ENCODE data around the gene FBXO27.
"Not testable (repeated sequence)": the region's sequence is repeated elsewhere in the genome, so short reads cannot be mapped to it uniquely, and the experiment has no call there.

The FBXO27 gene

GRCh38 chr19:39001041-39001440, 31.3 kb downstream of the FBXO27 start:
- Histone ChIP-seq H3K18ac (ENCODE audit: low read length) (no peak overlapping the region), H3K4ac (ENCODE audit: low read depth, low read length) (no peak overlapping the region), H2BK120ac (ENCODE audit: insufficient read depth, low read length, poor library complexity) (no peak overlapping the region), H3K9ac (ENCODE audit: low read length) (no peak overlapping the region), H4K91ac (ENCODE audit: low read depth, low read length) (no peak overlapping the region), H3K27me3 (ENCODE audit: insufficient read depth, low read length) (no peaks in the 10 kb centered on the region), H2AFZ (ENCODE audit: insufficient read depth, low read length, poor library complexity) (no peak overlapping the region), H4K8ac (ENCODE audit: low read depth, low read length) (no peak overlapping the region), H3K79me2 (ENCODE audit: control insufficient read depth, insufficient read depth, low read length, poor library complexity) (no peaks in the 10 kb centered on the region), H3K4me2 (ENCODE audit: low read length) (no peak overlapping the region), H2BK5ac (ENCODE audit: low read depth, low read length, poor library complexity) (no peak overlapping the region), H2BK12ac (ENCODE audit: low read length) (no peak overlapping the region), H3K4me3 (ENCODE audit: low read depth, low read length) (no peak overlapping the region), H3K27ac (ENCODE audit: low read depth, low read length) (no peak overlapping the region), H3K36me3 (ENCODE audit: control insufficient read depth in 1 of 2, insufficient read depth in 2 of 2, low read length in 2 of 2) (no peaks in the 10 kb centered on the region), H3K9me3 (ENCODE audit: insufficient read depth, low read depth, low read length) (no peaks in the 10 kb centered on the region), H3K79me1 (ENCODE audit: low read length) (no peaks in the 10 kb centered on the region), H2AK5ac (ENCODE audit: low read length) (no peak overlapping the region), H3K4me1 (ENCODE audit: control insufficient read depth in 1 of 2, insufficient read depth in 2 of 2, low read length in 2 of 2) (no peaks in the 10 kb centered on the region), H3K23ac (ENCODE audit: low read length) (no peak overlapping the region), H3K14ac (ENCODE audit: low read length) (no peak overlapping the region), H4K12ac (ENCODE audit: low read depth, low read length) (no peak overlapping the region)
- WGBS (ENCODE audit: extremely low coverage, insufficient coverage, insufficient read length), result no CpG with 5 or more reads among the region's 7 CpGs
- DNase-seq, result no peak

GRCh38 chr19:38997576-38997975, 34.8 kb downstream of the FBXO27 start:
- not testable (repeated sequence) for H3K4me2 ChIP-seq (ENCODE audit: low read length); H4K8ac ChIP-seq (ENCODE audit: low read depth, low read length); H3K9me3 ChIP-seq (ENCODE audit: insufficient read depth, low read depth, low read length); H3K36me3 ChIP-seq (ENCODE audit: control insufficient read depth in 1 of 2, insufficient read depth in 2 of 2, low read length in 2 of 2); H3K9ac ChIP-seq (ENCODE audit: low read length); H3K27ac ChIP-seq (ENCODE audit: low read depth, low read length); DNase-seq; H3K4me3 ChIP-seq (ENCODE audit: low read depth, low read length); H3K4ac ChIP-seq (ENCODE audit: low read depth, low read length); H3K4me1 ChIP-seq (ENCODE audit: control insufficient read depth in 1 of 2, insufficient read depth in 2 of 2, low read length in 2 of 2); H3K23ac ChIP-seq (ENCODE audit: low read length); H2AK5ac ChIP-seq (ENCODE audit: low read length); H2AFZ ChIP-seq (ENCODE audit: insufficient read depth, low read length, poor library complexity); H2BK5ac ChIP-seq (ENCODE audit: low read depth, low read length, poor library complexity); H3K27me3 ChIP-seq (ENCODE audit: insufficient read depth, low read length); H3K79me1 ChIP-seq (ENCODE audit: low read length); H4K12ac ChIP-seq (ENCODE audit: low read depth, low read length); H3K14ac ChIP-seq (ENCODE audit: low read length); H3K18ac ChIP-seq (ENCODE audit: low read length); H2BK120ac ChIP-seq (ENCODE audit: insufficient read depth, low read length, poor library complexity); H3K79me2 ChIP-seq (ENCODE audit: control insufficient read depth, insufficient read depth, low read length, poor library complexity); H4K91ac ChIP-seq (ENCODE audit: low read depth, low read length); H2BK12ac ChIP-seq (ENCODE audit: low read length)
- WGBS (ENCODE audit: extremely low coverage, insufficient coverage, insufficient read length), result no CpG with 5 or more reads among the region's 3 CpGs

- no peaks in the 10 kb centered on the region for H3K79me1 ChIP-seq (ENCODE audit: low read length)
- H2BK12ac ChIP-seq (ENCODE audit: low read length), result no peak overlapping the region
- no peaks in the 10 kb centered on the region for H3K27me3 ChIP-seq (ENCODE audit: insufficient read depth, low read length)
- no peak overlapping the region for H3K23ac ChIP-seq (ENCODE audit: low read length)
- no peak overlapping the region for H3K4ac ChIP-seq (ENCODE audit: low read depth, low read length)
- H3K9me3 ChIP-seq (ENCODE audit: insufficient read depth, low read depth, low read length), result no peaks in the 10 kb centered on the region
- H3K79me2 ChIP-seq (ENCODE audit: control insufficient read depth, insufficient read depth, low read length, poor library complexity), result no peaks in the 10 kb centered on the region
- no peaks in the 10 kb centered on the region for H3K36me3 ChIP-seq (ENCODE audit: control insufficient read depth in 1 of 2, insufficient read depth in 2 of 2, low read length in 2 of 2)
- no CpG with 5 or more reads among the region's 3 CpGs for WGBS (ENCODE audit: extremely low coverage, insufficient coverage, insufficient read length)
- H3K4me2 ChIP-seq (ENCODE audit: low read length), result no peak overlapping the region
- peaks cover 3% of the 10 kb centered on the region in 2 experiments for H3K4me1 ChIP-seq (ENCODE audit: control insufficient read depth in 1 of 2, insufficient read depth in 2 of 2, low read length in 2 of 2)
- H2BK5ac ChIP-seq (ENCODE audit: low read depth, low read length, poor library complexity), result no peak overlapping the region
- no peak overlapping the region for H3K4me3 ChIP-seq (ENCODE audit: low read depth, low read length)
- no peak overlapping the region for H3K14ac ChIP-seq (ENCODE audit: low read length)
- no peak overlapping the region for H4K91ac ChIP-seq (ENCODE audit: low read depth, low read length)
- DNase-seq, result peak in 1 of 2 donors; percentile 19
- H3K27ac ChIP-seq (ENCODE audit: low read depth, low read length), result no peak overlapping the region
- H4K12ac ChIP-seq (ENCODE audit: low read depth, low read length), result no peak overlapping the region
- H3K18ac ChIP-seq (ENCODE audit: low read length), result no peak overlapping the region
- no peak overlapping the region for H2AFZ ChIP-seq (ENCODE audit: insufficient read depth, low read length, poor library complexity)
- H4K8ac ChIP-seq (ENCODE audit: low read depth, low read length), result no peak overlapping the region
- H3K9ac ChIP-seq (ENCODE audit: low read length), result no peak overlapping the region
- H2AK5ac ChIP-seq (ENCODE audit: low read length), result no peak overlapping the region
- H2BK120ac ChIP-seq (ENCODE audit: insufficient read depth, low read length, poor library complexity), result no peak overlapping the region
Measured at GRCh38 chr19:38993271-38993670, 39.1 kb downstream of the FBXO27 start.

- Histone ChIP-seq H3K4ac (ENCODE audit: low read depth, low read length) (no peak overlapping the region), H3K4me1 (ENCODE audit: control insufficient read depth in 1 of 2, insufficient read depth in 2 of 2, low read length in 2 of 2) (peaks cover 3% of the 10 kb centered on the region in 2 experiments), H3K9ac (ENCODE audit: low read length) (no peak overlapping the region), H3K23ac (ENCODE audit: low read length) (no peak overlapping the region), H4K91ac (ENCODE audit: low read depth, low read length) (no peak overlapping the region), H3K79me2 (ENCODE audit: control insufficient read depth, insufficient read depth, low read length, poor library complexity) (no peaks in the 10 kb centered on the region), H3K27me3 (ENCODE audit: insufficient read depth, low read length) (no peaks in the 10 kb centered on the region), H3K4me2 (ENCODE audit: low read length) (no peak overlapping the region), H2BK12ac (ENCODE audit: low read length) (no peak overlapping the region), H3K14ac (ENCODE audit: low read length) (no peak overlapping the region), H3K4me3 (ENCODE audit: low read depth, low read length) (no peak overlapping the region), H4K8ac (ENCODE audit: low read depth, low read length) (no peak overlapping the region), H2BK120ac (ENCODE audit: insufficient read depth, low read length, poor library complexity) (no peak overlapping the region), H3K79me1 (ENCODE audit: low read length) (no peaks in the 10 kb centered on the region), H2AFZ (ENCODE audit: insufficient read depth, low read length, poor library complexity) (no peak overlapping the region), H3K9me3 (ENCODE audit: insufficient read depth, low read depth, low read length) (no peaks in the 10 kb centered on the region), H3K27ac (ENCODE audit: low read depth, low read length) (no peak overlapping the region), H3K18ac (ENCODE audit: low read length) (no peak overlapping the region), H2AK5ac (ENCODE audit: low read length) (no peak overlapping the region), H3K36me3 (ENCODE audit: control insufficient read depth in 1 of 2, insufficient read depth in 2 of 2, low read length in 2 of 2) (no peaks in the 10 kb centered on the region), H4K12ac (ENCODE audit: low read depth, low read length) (no peak overlapping the region), H2BK5ac (ENCODE audit: low read depth, low read length, poor library complexity) (no peak overlapping the region)
- WGBS (ENCODE audit: extremely low coverage, insufficient coverage, insufficient read length), result no CpG with 5 or more reads among the region's 13 CpGs
- no peak for DNase-seq
Measured at GRCh38 chr19:38990949-38991697, 41.2 kb downstream of the FBXO27 start.
